HCT116 (cell line): ENCODE data around the gene NLRC5. TPM values are rescaled to one million over a fixed set of nuclear protein-coding genes. Genes with fewer than 3 reads are reported as not detected.

Source experiments
- ATAC-seq: fragments of 200-7000 bp; cut with Tn5 transposase; 2 replicates; pipeline ENCODE4 v1.9.1; 2020; ENCODE audit warnings: mild to moderate bottlenecking, moderate library complexity
- BruUV-seq: library from RNA; stranded (reverse); fragments of 400-500 nt; replicated peaks from 2 replicates; lab custom pipeline; 2021; lab: Mats Ljungman, UMichigan
- CTCF ChIA-PET: fragments of 300-600 bp; sonication (Branson Sonifier 250); formaldehyde crosslinking; loops from one replicate; lab custom pipeline; 2021; ENCODE audit warnings: antibody characterized with exemption; lab: Charles Lee
- POLR2A ChIA-PET: fragments of 300-600, 350-600 bp; sonication (Branson Sonifier 250); formaldehyde crosslinking; loops from one replicate; lab custom pipeline; 2021; ENCODE audit warnings: antibody characterized with exemption; lab: Charles Lee
- RAD21 ChIA-PET, 2 experiments: fragments of 300-600 bp; sonication (Branson Sonifier 250); formaldehyde crosslinking; loops; one replicate each; lab custom pipeline; 2023; ENCODE audit warnings: low total read pairs in 2 of 2; ENCODE audit not compliant: uncharacterized antibody in 2 of 2, unreplicated experiment in 2 of 2, low non-redundant PET in 1 of 2; lab: Charles Lee
- DNase-seq: peaks from one replicate; pipeline ENCODE4 v3.0.0-alpha.2; 2010; ENCODE audit warnings: low read depth, low spot score
- H2AFZ ChIP-seq: fragments of 200-600 bp; shearing (Covaris generic), sonication (generic); 2 replicates; pipeline ENCODE4 v1.6.1; 2017; ENCODE audit warnings: low read depth, mixed run types, mixed read lengths, antibody characterized with exemption, low read length; ENCODE audit not compliant: poor library complexity, severe bottlenecking
- H3K27ac ChIP-seq: 2 replicates; pipeline ENCODE4 v1.5.1; 2012; ENCODE audit warnings: low read depth, low read length
- H3K27me3 ChIP-seq: fragments of 200-600 bp; sonication (generic); 2 replicates; pipeline ENCODE4 v1.6.1; 2016; ENCODE audit warnings: mixed run types, low read length, mixed read lengths; ENCODE audit not compliant: insufficient read depth
- H3K36me3 ChIP-seq, 2 experiments: fragments of 200-500 bp in 1 of 2; fragments of 200-600 bp in 1 of 2; sonication (Bioruptor generic) in 1 of 2; sonication (generic) in 1 of 2; 2 replicates each; pipeline versions ENCODE4 v1.5.1 to v1.6.1; 2014 to 2016; ENCODE audit warnings: low read length in 2 of 2, inconsistent platforms in 1 of 2, mixed read lengths in 1 of 2, mixed run types in 1 of 2; ENCODE audit not compliant: insufficient read depth in 2 of 2, control insufficient read depth in 1 of 2
- H3K4me1 ChIP-seq, 2 experiments: fragments of 200-600 bp in 1 of 2; sonication (generic) in 1 of 2; 2 replicates each; pipeline versions ENCODE4 v1.5.1 to v1.6.1; 2012 to 2017; ENCODE audit warnings: low read length in 2 of 2, inconsistent platforms in 1 of 2, mild to moderate bottlenecking in 1 of 2, mixed read lengths in 1 of 2, mixed run types in 1 of 2, moderate library complexity in 1 of 2; ENCODE audit not compliant: insufficient read depth in 2 of 2, control insufficient read depth in 1 of 2
- H3K4me2 ChIP-seq: fragments of 200-600 bp; sonication (generic); 2 replicates; pipeline ENCODE4 v1.6.1; 2017; ENCODE audit warnings: mixed run types, low read length, mixed read lengths
- H3K4me3 ChIP-seq, 2 experiments: fragments of 200-600 bp in 1 of 2; sonication (generic) in 1 of 2; replicated peaks in 1 of 2; 2 replicates each; pipeline ENCODE4 v1.5.1; 2011 to 2016; ENCODE audit warnings: low read length in 2 of 2, control low read depth in 1 of 2, low read depth in 1 of 2, mild to moderate bottlenecking in 1 of 2, mixed read lengths in 1 of 2, mixed run types in 1 of 2
- H3K79me2 ChIP-seq: fragments of 200-600 bp; sonication (generic); 2 replicates; pipeline ENCODE4 v1.6.1; 2017; ENCODE audit warnings: mild to moderate bottlenecking, mixed run types, low read length, moderate library complexity, mixed read lengths; ENCODE audit not compliant: insufficient read depth
- H3K9ac ChIP-seq: fragments of 200-600 bp; sonication (generic); 2 replicates; pipeline ENCODE4 v1.6.1; 2016; ENCODE audit warnings: low read length, mixed read lengths
- H3K9me2 ChIP-seq: fragments of 200-600 bp; sonication (generic), shearing (Covaris generic); 2 replicates; pipeline ENCODE4 v1.6.1; 2017; ENCODE audit warnings: mixed run types, mild to moderate bottlenecking, moderate library complexity; ENCODE audit not compliant: insufficient read depth
- H3K9me3 ChIP-seq, 2 experiments: fragments of 200-500 bp in 1 of 2; fragments of 200-600 bp in 1 of 2; sonication (Bioruptor generic) in 1 of 2; sonication (generic) in 1 of 2; 2 replicates each; pipeline ENCODE4 v1.6.1; 2014 to 2017; ENCODE audit warnings: low read length in 2 of 2, mixed read lengths in 2 of 2, inconsistent platforms in 1 of 2, low read depth in 1 of 2, mild to moderate bottlenecking in 1 of 2, mixed run types in 1 of 2, moderate library complexity in 1 of 2; ENCODE audit not compliant: control insufficient read depth in 1 of 2, insufficient read depth in 1 of 2
- H4K20me1 ChIP-seq: fragments of 200-600 bp; sonication (generic), shearing (Covaris generic); 2 replicates; pipeline ENCODE4 v1.6.1; 2017; ENCODE audit warnings: mixed run types, mild to moderate bottlenecking, moderate library complexity; ENCODE audit not compliant: insufficient read depth
- CEBPB ChIP-seq: IDR thresholded peaks from 2 replicates; pipeline ENCODE4 v1.6.1; 2012; ENCODE audit warnings: low read depth
- CTCF ChIP-seq, 3 experiments: fragments of 200-600 bp in 1 of 3; sonication (generic) in 1 of 3; IDR thresholded peaks in 2 of 3; conservative IDR thresholded peaks in 1 of 3; 2 replicates each; pipeline ENCODE4 v1.5.1; 2012 to 2017; ENCODE audit warnings: low read depth in 2 of 3, low read length in 2 of 3, antibody characterized with exemption in 1 of 3, borderline replicate concordance in 1 of 3, control low read depth in 1 of 3, mild to moderate bottlenecking in 1 of 3, mixed read lengths in 1 of 3, mixed run types in 1 of 3, moderate library complexity in 1 of 3; ENCODE audit not compliant: insufficient read depth in 1 of 3
- ELF1 ChIP-seq: IDR thresholded peaks from 2 replicates; pipeline ENCODE4 v1.6.1; 2012; ENCODE audit warnings: low read depth, borderline replicate concordance
- EZH2phosphoT487 ChIP-seq: fragments of 200-600 bp; IDR thresholded peaks from 2 replicates; pipeline ENCODE4 v1.6.1; 2018; ENCODE audit warnings: antibody characterized with exemption, borderline replicate concordance
- FOSL1 ChIP-seq: IDR thresholded peaks from 2 replicates; pipeline ENCODE4 v1.6.1; 2012; ENCODE audit warnings: low read depth
- POLR2AphosphoS5 ChIP-seq: IDR thresholded peaks from 2 replicates; pipeline ENCODE4 v1.6.1; 2011; ENCODE audit warnings: mild to moderate bottlenecking, low read depth, low read length, moderate library complexity
- RAD21 ChIP-seq: IDR thresholded peaks from 2 replicates; pipeline ENCODE4 v1.6.1; 2012; ENCODE audit warnings: low read depth, mild to moderate bottlenecking
- SIN3A ChIP-seq: IDR thresholded peaks from 2 replicates; pipeline ENCODE4 v1.6.1; 2012; ENCODE audit warnings: low read depth
- SRF ChIP-seq: IDR thresholded peaks from 2 replicates; pipeline ENCODE4 v1.6.1; 2012; ENCODE audit warnings: low read depth
- TCF7L2 ChIP-seq: IDR thresholded peaks from 2 replicates; pipeline ENCODE4 v1.7.0; 2011; ENCODE audit warnings: borderline replicate concordance, inconsistent platforms; ENCODE audit not compliant: insufficient read depth, insufficient read length; ENCODE audit errors: extremely low read depth
- YY1 ChIP-seq: IDR thresholded peaks from 2 replicates; pipeline ENCODE4 v1.6.1; 2011; ENCODE audit warnings: low read length, low read depth, moderate library complexity, mild to moderate bottlenecking; ENCODE audit not compliant: insufficient replicate concordance; ENCODE audit errors: extremely low read depth
- ZFX ChIP-seq: fragments of 450-650 bp; IDR thresholded peaks from 2 replicates; pipeline ENCODE4 v1.6.1; 2017
- ZNF274 ChIP-seq: fragments of 200-500 bp; sonication (Bioruptor generic); IDR thresholded peaks from 2 replicates; pipeline ENCODE4 v1.6.1; 2014; ENCODE audit warnings: mild to moderate bottlenecking, low read depth, low read length, inconsistent platforms
- intact Hi-C: fragments of 100-400 bp; cut with micrococcal nuclease; formaldehyde crosslinking; loops from 2 replicates; pipeline ENCODE4 v1.10.0; 2022
- total RNA-seq: library from RNA; stranded (reverse); gene quantifications from one replicate; pipeline ENCODE4 v1.2.1, GENCODE V29; 2021; ENCODE audit not compliant: unreplicated experiment
- TF ChIP-seq, protein P1 (sequence below): IDR thresholded peaks from 2 replicates; pipeline ENCODE4 v1.6.1; 2012; ENCODE audit warnings: low read depth
- TF ChIP-seq, protein P2 (sequence below): IDR thresholded peaks from 2 replicates; pipeline ENCODE4 v1.6.1; 2012

NLRC5 gene
- total RNA-seq, 1 experiment from 2014 or later: 10.4 TPM

DNA sequence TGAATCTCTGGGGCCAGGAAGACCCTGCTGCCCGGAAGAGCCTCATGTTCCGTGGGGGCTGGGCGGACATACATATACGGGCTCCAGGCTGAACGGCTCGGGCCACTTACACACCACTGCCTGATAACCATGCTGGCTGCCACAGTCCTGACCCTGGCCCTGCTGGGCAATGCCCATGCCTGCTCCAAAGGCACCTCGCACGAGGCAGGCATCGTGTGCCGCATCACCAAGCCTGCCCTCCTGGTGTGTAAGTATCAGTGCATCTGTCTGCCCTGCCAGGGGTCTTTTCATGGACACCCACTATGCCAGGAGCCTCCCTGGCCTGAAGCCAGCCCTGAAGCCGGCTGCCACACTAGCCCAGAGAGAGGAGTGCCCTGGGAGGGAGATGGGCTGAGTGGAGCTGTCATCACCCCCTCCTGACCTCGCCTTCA is 27.5 kb upstream of the NLRC5 start, which contains the start of gene CETP:
Gene CETP (plus strand): TSS at position 100 of the 431 bp plus-strand sequence. CDS start 30 bp downstream, at position 130.
- TF ChIP-seq SIN3A: no peak
- TF ChIP-seq POLR2AphosphoS5: no peak
- no peak for TF ChIP-seq FOSL1
- TF ChIP-seq, protein P1, sequence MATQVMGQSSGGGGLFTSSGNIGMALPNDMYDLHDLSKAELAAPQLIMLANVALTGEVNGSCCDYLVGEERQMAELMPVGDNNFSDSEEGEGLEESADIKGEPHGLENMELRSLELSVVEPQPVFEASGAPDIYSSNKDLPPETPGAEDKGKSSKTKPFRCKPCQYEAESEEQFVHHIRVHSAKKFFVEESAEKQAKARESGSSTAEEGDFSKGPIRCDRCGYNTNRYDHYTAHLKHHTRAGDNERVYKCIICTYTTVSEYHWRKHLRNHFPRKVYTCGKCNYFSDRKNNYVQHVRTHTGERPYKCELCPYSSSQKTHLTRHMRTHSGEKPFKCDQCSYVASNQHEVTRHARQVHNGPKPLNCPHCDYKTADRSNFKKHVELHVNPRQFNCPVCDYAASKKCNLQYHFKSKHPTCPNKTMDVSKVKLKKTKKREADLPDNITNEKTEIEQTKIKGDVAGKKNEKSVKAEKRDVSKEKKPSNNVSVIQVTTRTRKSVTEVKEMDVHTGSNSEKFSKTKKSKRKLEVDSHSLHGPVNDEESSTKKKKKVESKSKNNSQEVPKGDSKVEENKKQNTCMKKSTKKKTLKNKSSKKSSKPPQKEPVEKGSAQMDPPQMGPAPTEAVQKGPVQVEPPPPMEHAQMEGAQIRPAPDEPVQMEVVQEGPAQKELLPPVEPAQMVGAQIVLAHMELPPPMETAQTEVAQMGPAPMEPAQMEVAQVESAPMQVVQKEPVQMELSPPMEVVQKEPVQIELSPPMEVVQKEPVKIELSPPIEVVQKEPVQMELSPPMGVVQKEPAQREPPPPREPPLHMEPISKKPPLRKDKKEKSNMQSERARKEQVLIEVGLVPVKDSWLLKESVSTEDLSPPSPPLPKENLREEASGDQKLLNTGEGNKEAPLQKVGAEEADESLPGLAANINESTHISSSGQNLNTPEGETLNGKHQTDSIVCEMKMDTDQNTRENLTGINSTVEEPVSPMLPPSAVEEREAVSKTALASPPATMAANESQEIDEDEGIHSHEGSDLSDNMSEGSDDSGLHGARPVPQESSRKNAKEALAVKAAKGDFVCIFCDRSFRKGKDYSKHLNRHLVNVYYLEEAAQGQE: no peak
- no peak for TF ChIP-seq CTCF (IDR thresholded peaks at IDR 0.05 in 2 of 3, conservative IDR thresholded peaks at IDR 0.05 in 1 of 3; ENCODE audit: borderline replicate concordance in 1 of 3, insufficient read depth in 1 of 3, low read depth in 2 of 3, low read length in 2 of 3)
- no peak for TF ChIP-seq EZH2phosphoT487
- TF ChIP-seq TCF7L2: no peak
- no peak for TF ChIP-seq CEBPB
- no peak for TF ChIP-seq ZFX
- TF ChIP-seq YY1: no peak
- no peak for TF ChIP-seq ELF1
- TF ChIP-seq RAD21: no peak
- TF ChIP-seq, protein P2, sequence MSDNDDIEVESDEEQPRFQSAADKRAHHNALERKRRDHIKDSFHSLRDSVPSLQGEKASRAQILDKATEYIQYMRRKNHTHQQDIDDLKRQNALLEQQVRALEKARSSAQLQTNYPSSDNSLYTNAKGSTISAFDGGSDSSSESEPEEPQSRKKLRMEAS: no peak
- no peak for TF ChIP-seq ZNF274
- TF ChIP-seq SRF: no peak
- TF ChIP-seq, all 23 proteins: peak for 0
- H3K36me3 ChIP-seq: no peaks in the 10 kb centered on the region
- H3K4me3 ChIP-seq: no peak within 1 kb of the TSS
- no peaks in the 10 kb centered on the region for H3K79me2 ChIP-seq
- no peak within 1 kb of the TSS for H3K27ac ChIP-seq
- H3K9me2 ChIP-seq: no peaks in the 10 kb centered on the region
- no peak for ATAC-seq
- intact Hi-C loops: no loop called here
- BruUV-seq: no TSS peak
- ChIA-PET RAD21 (no interaction called here), POLR2A (no interaction called here), CTCF (interaction anchor here (0.9 kb wide), 1 partner anchor 9 kb away, joined by 4 read pairs; no protein-coding TSS in a partner anchor)
- no peak for DNase-seq
- peaks cover 7 to 15% of the 10 kb centered on the region in 2 experiments; a peak in 3 of 4 replicates for H3K4me1 ChIP-seq
- H3K9me3 ChIP-seq: no peaks in the 10 kb centered on the region
- no peak within 1 kb of the TSS for H2AFZ ChIP-seq
- H3K9ac ChIP-seq: no peak within 1 kb of the TSS
- no peak within 1 kb of the TSS for H3K4me2 ChIP-seq
- H3K27me3 ChIP-seq: no peaks in the 10 kb centered on the region
- no peaks in the 10 kb centered on the region for H4K20me1 ChIP-seq
